Neural cell (in vitro differentiated cells): Measurements from ENCODE around the gene ANTXR1. TPM values are rescaled to one million over a fixed set of nuclear protein-coding genes. Genes with fewer than 3 reads are reported as not detected.

Experiments
- H2AFZ ChIP-seq: fragments of 200-600, 300-800 bp; sonication (generic), shearing (Covaris generic); 2 replicates; pipeline ENCODE4 v1.6.0; 2014; ENCODE audit warnings: low read depth, mild to moderate bottlenecking, antibody characterized with exemption, low read length, moderate library complexity
- H3F3A ChIP-seq: fragments of 200-600 bp; shearing (Covaris generic); 2 replicates; pipeline ENCODE4 v1.6.1; 2016; ENCODE audit warnings: mild to moderate bottlenecking, moderate library complexity, mixed read lengths, antibody characterized with exemption, low read length; ENCODE audit not compliant: insufficient read depth, poor library complexity, severe bottlenecking
- H3K27ac ChIP-seq: fragments of 200-600, 300-800 bp; sonication (generic), shearing (Covaris generic); 2 replicates; pipeline ENCODE4 v1.5.1; 2014; ENCODE audit warnings: mild to moderate bottlenecking, low read length, moderate library complexity
- H3K27me3 ChIP-seq: fragments of 300-800, 200-600 bp; sonication (generic), shearing (Covaris generic); 2 replicates; pipeline ENCODE4 v1.6.0; 2014; ENCODE audit warnings: mild to moderate bottlenecking, low read depth, low read length, moderate library complexity; ENCODE audit not compliant: insufficient read depth
- H3K36me3 ChIP-seq: fragments of 300-800, 200-600 bp; sonication (generic), shearing (Covaris generic); 2 replicates; pipeline ENCODE4 v1.5.1; 2014; ENCODE audit warnings: mild to moderate bottlenecking, antibody characterized with exemption, low read length, moderate library complexity; ENCODE audit not compliant: insufficient read depth
- H3K4me2 ChIP-seq: fragments of 300-800, 200-600 bp; sonication (generic), shearing (Covaris generic); 2 replicates; pipeline ENCODE4 v1.6.0; 2014; ENCODE audit warnings: mild to moderate bottlenecking, low read length
- H3K4me3 ChIP-seq: fragments of 300-800, 200-600 bp; sonication (generic), shearing (Covaris generic); 2 replicates; pipeline ENCODE4 v1.5.1; 2014; ENCODE audit warnings: mild to moderate bottlenecking, low read length, moderate library complexity
- H3K79me2 ChIP-seq: fragments of 200-600 bp; shearing (Covaris generic); replicated peaks from 2 replicates; pipeline ENCODE4 v1.6.0; 2014; ENCODE audit warnings: mild to moderate bottlenecking, low read length, moderate library complexity; ENCODE audit not compliant: insufficient read depth
- H3K9ac ChIP-seq: fragments of 300-800, 200-600 bp; sonication (generic), shearing (Covaris generic); 2 replicates; pipeline ENCODE4 v1.6.1; 2016; ENCODE audit warnings: mild to moderate bottlenecking, low read length, mixed read lengths
- H3K9me2 ChIP-seq: fragments of 200-600 bp; shearing (Covaris generic); 2 replicates; pipeline ENCODE4 v1.6.1; 2016; ENCODE audit warnings: mild to moderate bottlenecking, low read length, mixed read lengths; ENCODE audit not compliant: insufficient read depth
- H3K9me3 ChIP-seq: fragments of 200-600, 300-800 bp; sonication (generic), shearing (Covaris generic); 2 replicates; pipeline ENCODE4 v1.6.1; 2016; ENCODE audit warnings: mild to moderate bottlenecking, mixed run types, low read length, moderate library complexity, mixed read lengths
- H4K20me1 ChIP-seq: fragments of 200-600 bp; shearing (Covaris generic); 2 replicates; pipeline ENCODE4 v1.6.1; 2016; ENCODE audit warnings: mild to moderate bottlenecking, mixed run types; ENCODE audit not compliant: insufficient read depth
- CTCF ChIP-seq: fragments of 450-650 bp; IDR thresholded peaks from 2 replicates; pipeline ENCODE4 v1.5.1; 2014; ENCODE audit warnings: antibody characterized with exemption, mild to moderate bottlenecking, moderate library complexity; ENCODE audit not compliant: poor library complexity, severe bottlenecking
- EP300 ChIP-seq: fragments of 450-650 bp; conservative IDR thresholded peaks from 2 replicates; pipeline ENCODE4 v1.6.1; 2014; ENCODE audit warnings: antibody characterized with exemption, mild to moderate bottlenecking, moderate library complexity; ENCODE audit not compliant: poor library complexity, severe bottlenecking
- EZH2 ChIP-seq: fragments of 200-600, 300-800 bp; shearing (Covaris generic), sonication (generic); IDR thresholded peaks from 2 replicates; pipeline ENCODE4 v1.6.1; 2014; ENCODE audit warnings: antibody characterized with exemption, low read length, borderline replicate concordance, mild to moderate bottlenecking; ENCODE audit not compliant: insufficient read depth, poor library complexity, severe bottlenecking
- MXI1 ChIP-seq: fragments of 450-650 bp; conservative IDR thresholded peaks from 2 replicates; pipeline ENCODE4 v1.6.1; 2014; ENCODE audit warnings: antibody characterized with exemption, mild to moderate bottlenecking; ENCODE audit not compliant: poor library complexity, severe bottlenecking
- POLR2AphosphoS5 ChIP-seq: IDR thresholded peaks from 2 replicates; pipeline ENCODE4 v1.6.1; 2012
- RAD21 ChIP-seq: fragments of 450-650 bp; conservative IDR thresholded peaks from 2 replicates; pipeline ENCODE4 v1.6.1; 2014; ENCODE audit warnings: antibody characterized with exemption, mild to moderate bottlenecking, moderate library complexity
- SMC3 ChIP-seq: fragments of 450-650 bp; conservative IDR thresholded peaks from 2 replicates; pipeline ENCODE4 v1.6.1; 2014; ENCODE audit warnings: antibody characterized with exemption, mild to moderate bottlenecking, moderate library complexity; ENCODE audit not compliant: poor library complexity
- TAF1 ChIP-seq: IDR thresholded peaks from 2 replicates; pipeline ENCODE4 v1.6.1; 2012; ENCODE audit warnings: low read depth
- polyA plus RNA-seq: library from polyadenylated mRNA; depleted of rRNA; stranded (reverse); fragments of >200 nt; gene quantifications from 2 replicates; pipeline ENCODE4 v1.2.3, GENCODE V29; 2014
- TF ChIP-seq, protein P1 (sequence below): IDR thresholded peaks from 2 replicates; pipeline ENCODE4 v1.6.1; 2012; ENCODE audit warnings: borderline replicate concordance

Gene ANTXR1
- polyA plus RNA-seq, 1 donor from 2014 or later, result 4.9 TPM

GRCh38 chr2:69034845-69035244, 21.9 kb downstream of the ANTXR1 start:
- peaks cover 30% of the 10 kb centered on the region for H3K79me2 ChIP-seq

DNA sequence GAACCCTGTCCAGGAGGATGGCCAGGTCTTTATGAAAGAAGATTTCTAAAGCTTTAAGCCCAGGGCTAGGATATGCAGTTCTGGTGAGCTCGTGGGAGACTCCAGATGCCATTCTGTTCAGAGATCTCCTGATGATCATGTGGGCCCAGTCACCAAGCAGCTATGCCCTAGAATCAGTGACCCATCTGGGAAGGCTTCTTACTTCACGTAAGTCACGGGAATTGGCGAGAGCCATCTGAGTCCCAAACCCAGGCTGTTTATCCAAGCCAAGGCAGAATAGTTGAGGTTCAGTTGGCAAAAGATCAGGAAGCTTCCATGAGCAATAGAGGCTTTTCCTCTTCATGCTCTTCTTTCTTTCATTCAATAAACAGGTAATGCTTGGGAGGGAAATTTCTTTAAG, 23.9 kb downstream of the ANTXR1 start:
- H3K4me3 ChIP-seq, result no peak overlapping the region
- H3K27me3 ChIP-seq, result no peaks in the 10 kb centered on the region
- H4K20me1 ChIP-seq, result no peaks in the 10 kb centered on the region
- H3K9me2 ChIP-seq, result no peaks in the 10 kb centered on the region
- no peaks in the 10 kb centered on the region for H3K36me3 ChIP-seq
- H3K27ac ChIP-seq, result no peak overlapping the region
- H3K4me2 ChIP-seq, result no peak overlapping the region
- no peaks in the 10 kb centered on the region for H3F3A ChIP-seq
- TF ChIP-seq RAD21, result no peak
- no peak for TF ChIP-seq MXI1
- TF ChIP-seq, protein P1, sequence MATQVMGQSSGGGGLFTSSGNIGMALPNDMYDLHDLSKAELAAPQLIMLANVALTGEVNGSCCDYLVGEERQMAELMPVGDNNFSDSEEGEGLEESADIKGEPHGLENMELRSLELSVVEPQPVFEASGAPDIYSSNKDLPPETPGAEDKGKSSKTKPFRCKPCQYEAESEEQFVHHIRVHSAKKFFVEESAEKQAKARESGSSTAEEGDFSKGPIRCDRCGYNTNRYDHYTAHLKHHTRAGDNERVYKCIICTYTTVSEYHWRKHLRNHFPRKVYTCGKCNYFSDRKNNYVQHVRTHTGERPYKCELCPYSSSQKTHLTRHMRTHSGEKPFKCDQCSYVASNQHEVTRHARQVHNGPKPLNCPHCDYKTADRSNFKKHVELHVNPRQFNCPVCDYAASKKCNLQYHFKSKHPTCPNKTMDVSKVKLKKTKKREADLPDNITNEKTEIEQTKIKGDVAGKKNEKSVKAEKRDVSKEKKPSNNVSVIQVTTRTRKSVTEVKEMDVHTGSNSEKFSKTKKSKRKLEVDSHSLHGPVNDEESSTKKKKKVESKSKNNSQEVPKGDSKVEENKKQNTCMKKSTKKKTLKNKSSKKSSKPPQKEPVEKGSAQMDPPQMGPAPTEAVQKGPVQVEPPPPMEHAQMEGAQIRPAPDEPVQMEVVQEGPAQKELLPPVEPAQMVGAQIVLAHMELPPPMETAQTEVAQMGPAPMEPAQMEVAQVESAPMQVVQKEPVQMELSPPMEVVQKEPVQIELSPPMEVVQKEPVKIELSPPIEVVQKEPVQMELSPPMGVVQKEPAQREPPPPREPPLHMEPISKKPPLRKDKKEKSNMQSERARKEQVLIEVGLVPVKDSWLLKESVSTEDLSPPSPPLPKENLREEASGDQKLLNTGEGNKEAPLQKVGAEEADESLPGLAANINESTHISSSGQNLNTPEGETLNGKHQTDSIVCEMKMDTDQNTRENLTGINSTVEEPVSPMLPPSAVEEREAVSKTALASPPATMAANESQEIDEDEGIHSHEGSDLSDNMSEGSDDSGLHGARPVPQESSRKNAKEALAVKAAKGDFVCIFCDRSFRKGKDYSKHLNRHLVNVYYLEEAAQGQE, result no peak
- no peak for TF ChIP-seq EP300
- TF ChIP-seq EZH2, result no peak
- no peak for TF ChIP-seq TAF1
- no peak for TF ChIP-seq SMC3
- no peak for TF ChIP-seq CTCF
- TF ChIP-seq POLR2AphosphoS5, result no peak
- H3K9me3 ChIP-seq, result no peaks in the 10 kb centered on the region
- no peak overlapping the region for H3K9ac ChIP-seq
- no peak overlapping the region for H2AFZ ChIP-seq
- H3K79me2 ChIP-seq, result peaks cover 17% of the 10 kb centered on the region

More at GRCh38 chr2:69034845-69035244, 21.9 kb downstream of the ANTXR1 start:
- Histone ChIP-seq H3K9me2 (no peaks in the 10 kb centered on the region), H3K4me2 (no peak overlapping the region), H3F3A (no peaks in the 10 kb centered on the region), H3K27ac (no peak overlapping the region), H3K9ac (no peak overlapping the region), H2AFZ (no peak overlapping the region), H4K20me1 (no peaks in the 10 kb centered on the region), H3K4me3 (no peak overlapping the region), H3K9me3 (no peaks in the 10 kb centered on the region), H3K36me3 (no peaks in the 10 kb centered on the region), H3K27me3 (no peaks in the 10 kb centered on the region)
- no peak for TF ChIP-seq EP300
- no peak for TF ChIP-seq POLR2AphosphoS5
- TF ChIP-seq, protein P1, result no peak
- TF ChIP-seq CTCF, result no peak
- TF ChIP-seq RAD21, result no peak
